Choroid plexus epithelial cell (primary cell): Measurements from ENCODE around the gene TBX4.
"Not testable (repeated sequence)": the region's sequence is repeated elsewhere in the genome, so short reads cannot be mapped to it uniquely, and the experiment has no call there.

Source experiments
- DNase-seq: peaks from one replicate; pipeline ENCODE4 v3.0.0-alpha.2; 2010; ENCODE audit warnings: low read depth
- H3K4me3 ChIP-seq: 2 replicates; pipeline ENCODE4 v1.5.1; 2011; ENCODE audit warnings: low read depth, mild to moderate bottlenecking, control low read depth, low read length, moderate library complexity
- CTCF ChIP-seq: conservative IDR thresholded peaks from 2 replicates; pipeline ENCODE4 v1.5.1; 2011; ENCODE audit warnings: low read depth, mild to moderate bottlenecking, control low read depth, inconsistent platforms, low read length, moderate library complexity

Gene TBX4

GRCh38 chr17:61431594-61432311 is 20.5 kb upstream of the TBX4 start:
- DNase-seq = peak; percentile 90
- no peak overlapping the region for H3K4me3 ChIP-seq
- no peak for TF ChIP-seq CTCF

- TF ChIP-seq CTCF = no peak
- no peak for DNase-seq
Observed at GRCh38 chr17:61436273-61436672, 15.9 kb upstream of the TBX4 start.

GRCh38 chr17:61436995-61437704 is 15.1 kb upstream of the TBX4 start:
- no peak for DNase-seq

More at GRCh38 chr17:61436273-61436672, 15.9 kb upstream of the TBX4 start:
- no peak overlapping the region for H3K4me3 ChIP-seq

GRCh38 chr17:61440697-61441096 is 11.5 kb upstream of the TBX4 start:
- DNase-seq = no peak
- H3K4me3 ChIP-seq = no peak overlapping the region
- TF ChIP-seq CTCF = no peak

More at GRCh38 chr17:61436995-61437704, 15.1 kb upstream of the TBX4 start:
- TF ChIP-seq CTCF = no peak
- H3K4me3 ChIP-seq = no peak overlapping the region

GRCh38 chr17:61441507-61441906 is 10.7 kb upstream of the TBX4 start:
- not testable (repeated sequence) for H3K4me3 ChIP-seq

GRCh38 chr17:61442136-61442775 is 10.0 kb upstream of the TBX4 start:
- DNase-seq = no peak
- no peak overlapping the region for H3K4me3 ChIP-seq
- no peak for TF ChIP-seq CTCF

More at GRCh38 chr17:61441507-61441906, 10.7 kb upstream of the TBX4 start:
- DNase-seq = not testable (repeated sequence)

- TF ChIP-seq CTCF = no peak
- no peak for DNase-seq
- H3K4me3 ChIP-seq = no peak overlapping the region
Observed at GRCh38 chr17:61442878-61443474, 9.2 kb upstream of the TBX4 start.
